Measurements from ENCODE around the gene CHRM5. TPM values are rescaled to one million over a fixed set of nuclear protein-coding genes. Genes with fewer than 3 reads are reported as not detected.

CHRM5 gene
- total RNA-seq, 1 donor from 2014 or later = not detected

GRCh38 chr15:33971811-33972210, 3.5 kb downstream of the CHRM5 start:
- Mint-ChIP-seq H3K27me3 (ENCODE audit: unreplicated experiment) (no peaks in the 10 kb centered on the region), H3K9me3 (ENCODE audit: unreplicated experiment) (no peaks in the 10 kb centered on the region), H3K27ac (ENCODE audit: unreplicated experiment) (no peak overlapping the region), H3K4me1 (ENCODE audit: low read depth, unreplicated experiment) (peaks cover 7% of the 10 kb centered on the region), H3K4me3 (ENCODE audit: unreplicated experiment) (no peak overlapping the region), H3K36me3 (ENCODE audit: unreplicated experiment) (no peaks in the 10 kb centered on the region)
- no peak for DNase-seq
- TF ChIP-seq CTCF (IDR thresholded peaks at IDR 0.05; ENCODE audit: partially characterized antibody, unreplicated experiment) = no peak

GRCh38 chr15:33975022-33975565, 6.8 kb downstream of the CHRM5 start:
- H3K36me3 Mint-ChIP-seq (ENCODE audit: unreplicated experiment) = no peaks in the 10 kb centered on the region
- no peaks in the 10 kb centered on the region for H3K9me3 Mint-ChIP-seq (ENCODE audit: unreplicated experiment)
- no peak overlapping the region for H3K4me3 Mint-ChIP-seq (ENCODE audit: unreplicated experiment)
- H3K27me3 Mint-ChIP-seq (ENCODE audit: unreplicated experiment) = no peaks in the 10 kb centered on the region
- no peak for TF ChIP-seq CTCF (IDR thresholded peaks at IDR 0.05; ENCODE audit: partially characterized antibody, unreplicated experiment)
- DNase-seq = no peak
- H3K4me1 Mint-ChIP-seq (ENCODE audit: low read depth, unreplicated experiment) = peaks cover 7% of the 10 kb centered on the region
- H3K27ac Mint-ChIP-seq (ENCODE audit: unreplicated experiment) = no peak overlapping the region

GRCh38 chr15:33980159-33980558, 11.9 kb downstream of the CHRM5 start:
- no peaks in the 10 kb centered on the region for H3K27me3 Mint-ChIP-seq (ENCODE audit: unreplicated experiment)
- no peaks in the 10 kb centered on the region for H3K9me3 Mint-ChIP-seq (ENCODE audit: unreplicated experiment)
- H3K4me3 Mint-ChIP-seq (ENCODE audit: unreplicated experiment) = no peak overlapping the region
- no peak for TF ChIP-seq CTCF (IDR thresholded peaks at IDR 0.05; ENCODE audit: partially characterized antibody, unreplicated experiment)
- peaks cover 2% of the 10 kb centered on the region for H3K4me1 Mint-ChIP-seq (ENCODE audit: low read depth, unreplicated experiment)
- DNase-seq = no peak
- no peak overlapping the region for H3K27ac Mint-ChIP-seq (ENCODE audit: unreplicated experiment)
- H3K36me3 Mint-ChIP-seq (ENCODE audit: unreplicated experiment) = no peaks in the 10 kb centered on the region

DNA sequence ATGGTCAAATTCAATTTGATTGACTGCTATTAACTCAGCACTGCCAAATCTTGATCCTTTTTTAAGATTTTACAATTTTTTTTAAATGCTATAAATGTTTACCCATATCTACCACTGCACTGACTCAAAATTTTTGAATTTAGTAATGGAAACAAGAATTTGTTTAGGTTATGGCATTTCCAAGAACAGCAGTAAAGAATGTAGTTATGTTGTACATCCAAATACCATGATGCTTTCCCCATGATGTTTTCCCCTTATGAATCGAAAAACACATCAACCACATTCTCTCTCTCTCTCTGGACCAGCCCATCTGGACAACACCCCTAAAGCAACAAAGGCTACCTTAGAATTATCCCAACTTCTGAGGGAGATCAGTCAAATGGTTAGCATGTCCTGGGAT, 14.2 kb downstream of the CHRM5 start:
- peak overlapping the region; percentile 14 for H3K27ac Mint-ChIP-seq (ENCODE audit: unreplicated experiment)
- no peak for TF ChIP-seq CTCF (IDR thresholded peaks at IDR 0.05; ENCODE audit: partially characterized antibody, unreplicated experiment)
- H3K4me1 Mint-ChIP-seq (ENCODE audit: low read depth, unreplicated experiment) = no peaks in the 10 kb centered on the region

DNA sequence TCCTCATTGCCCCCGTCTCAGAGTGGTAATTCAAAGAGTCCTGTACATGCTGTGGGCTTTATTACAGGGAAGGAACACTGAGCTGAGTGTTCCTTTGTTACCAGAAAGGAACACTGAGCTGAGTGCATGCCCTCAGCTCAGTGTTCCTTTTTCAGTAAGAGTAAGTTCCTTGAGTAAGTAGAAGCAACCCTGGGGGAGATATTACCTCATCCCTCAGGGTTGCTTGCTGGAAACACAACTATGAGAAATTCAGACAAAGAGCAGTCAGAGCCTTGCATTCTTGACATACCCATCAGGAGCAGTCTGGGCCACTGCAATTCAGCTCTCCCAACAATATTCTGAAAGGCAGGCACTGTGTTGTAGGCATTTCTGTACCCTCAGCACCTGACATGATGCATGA, 17.0 kb downstream of the CHRM5 start:
- Mint-ChIP-seq H3K36me3 (ENCODE audit: unreplicated experiment) (no peaks in the 10 kb centered on the region), H3K4me3 (ENCODE audit: unreplicated experiment) (no peak overlapping the region), H3K27me3 (ENCODE audit: unreplicated experiment) (no peaks in the 10 kb centered on the region), H3K9me3 (ENCODE audit: unreplicated experiment) (no peaks in the 10 kb centered on the region), H3K27ac (ENCODE audit: unreplicated experiment) (no peak overlapping the region), H3K4me1 (ENCODE audit: low read depth, unreplicated experiment) (no peaks in the 10 kb centered on the region)
- TF ChIP-seq CTCF (IDR thresholded peaks at IDR 0.05; ENCODE audit: partially characterized antibody, unreplicated experiment) = no peak
- DNase-seq = no peak

More for the DNA sequence above, 14.2 kb downstream of the CHRM5 start:
- Mint-ChIP-seq H3K36me3 (ENCODE audit: unreplicated experiment) (no peaks in the 10 kb centered on the region), H3K27me3 (ENCODE audit: unreplicated experiment) (no peaks in the 10 kb centered on the region), H3K4me3 (ENCODE audit: unreplicated experiment) (no peak overlapping the region), H3K9me3 (ENCODE audit: unreplicated experiment) (no peaks in the 10 kb centered on the region)
- no peak for DNase-seq
